Loucy (cell line): ENCODE measurements around the gene RRP1.

Experiments
- EZH2phosphoT487 ChIP-seq: fragments of 200-600 bp; IDR thresholded peaks from 2 replicates; pipeline ENCODE4 v1.6.1; 2018; ENCODE audit warnings: antibody characterized with exemption, mild to moderate bottlenecking, moderate library complexity, borderline replicate concordance
- TF ChIP-seq, protein P1 (sequence below): fragments of 200-600 bp; sonication (generic); conservative IDR thresholded peaks from 2 replicates; pipeline ENCODE4 v1.5.1; 2014; ENCODE audit warnings: mild to moderate bottlenecking, antibody characterized with exemption, low read length

DNA sequence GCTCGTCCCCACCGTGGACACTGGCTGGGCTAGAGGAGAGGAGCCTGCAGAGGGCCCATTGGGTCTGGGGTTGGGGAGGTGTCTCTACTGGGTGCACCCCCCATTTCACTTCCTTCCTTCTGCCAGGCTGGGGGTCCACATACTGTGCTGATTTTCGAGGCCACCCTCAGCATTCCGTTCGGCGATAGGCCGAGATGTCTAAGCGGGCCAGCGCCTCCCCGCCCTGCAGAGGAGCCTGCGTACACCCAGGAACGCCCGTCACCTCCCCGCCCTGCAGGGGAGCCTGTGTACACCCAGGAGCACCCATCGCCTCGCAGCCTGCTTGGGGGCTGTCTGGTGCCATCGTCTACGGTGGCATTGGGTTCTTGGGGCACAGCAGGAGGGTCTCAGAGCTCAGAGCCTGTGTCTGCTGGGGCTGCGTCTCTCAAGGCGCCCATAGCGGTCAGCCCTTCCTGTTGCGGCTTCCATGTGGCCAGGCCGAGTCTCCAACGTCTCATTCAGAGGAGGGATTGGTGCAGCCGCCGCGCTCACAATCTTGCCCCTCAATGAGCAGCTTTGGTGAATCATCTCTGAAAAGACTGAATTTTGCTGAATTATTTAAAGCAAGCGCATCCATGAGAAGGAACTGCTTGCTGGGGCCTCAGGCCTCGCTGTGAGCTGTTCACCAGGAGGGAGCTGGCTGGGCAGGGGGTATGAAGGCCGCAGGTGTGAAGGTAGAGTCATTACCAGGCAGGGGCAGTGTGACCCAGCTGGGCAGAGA is 44.9 kb downstream of the RRP1 start:
- TF ChIP-seq, protein P1, sequence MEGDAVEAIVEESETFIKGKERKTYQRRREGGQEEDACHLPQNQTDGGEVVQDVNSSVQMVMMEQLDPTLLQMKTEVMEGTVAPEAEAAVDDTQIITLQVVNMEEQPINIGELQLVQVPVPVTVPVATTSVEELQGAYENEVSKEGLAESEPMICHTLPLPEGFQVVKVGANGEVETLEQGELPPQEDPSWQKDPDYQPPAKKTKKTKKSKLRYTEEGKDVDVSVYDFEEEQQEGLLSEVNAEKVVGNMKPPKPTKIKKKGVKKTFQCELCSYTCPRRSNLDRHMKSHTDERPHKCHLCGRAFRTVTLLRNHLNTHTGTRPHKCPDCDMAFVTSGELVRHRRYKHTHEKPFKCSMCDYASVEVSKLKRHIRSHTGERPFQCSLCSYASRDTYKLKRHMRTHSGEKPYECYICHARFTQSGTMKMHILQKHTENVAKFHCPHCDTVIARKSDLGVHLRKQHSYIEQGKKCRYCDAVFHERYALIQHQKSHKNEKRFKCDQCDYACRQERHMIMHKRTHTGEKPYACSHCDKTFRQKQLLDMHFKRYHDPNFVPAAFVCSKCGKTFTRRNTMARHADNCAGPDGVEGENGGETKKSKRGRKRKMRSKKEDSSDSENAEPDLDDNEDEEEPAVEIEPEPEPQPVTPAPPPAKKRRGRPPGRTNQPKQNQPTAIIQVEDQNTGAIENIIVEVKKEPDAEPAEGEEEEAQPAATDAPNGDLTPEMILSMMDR: no peak
- no peak for TF ChIP-seq EZH2phosphoT487
